GM20431 (cell line): ENCODE measurements around the gene OR6S1.

Experiments used
- in situ Hi-C: fragments of 300-500 bp; cut with MseI, MboI; formaldehyde crosslinking; loops from one replicate; pipeline ENCODE4 v1.15.0; 2020; ENCODE audit warnings: low sequenced_read_pairs; ENCODE audit not compliant: unreplicated experiment

OR6S1 gene, protein sequence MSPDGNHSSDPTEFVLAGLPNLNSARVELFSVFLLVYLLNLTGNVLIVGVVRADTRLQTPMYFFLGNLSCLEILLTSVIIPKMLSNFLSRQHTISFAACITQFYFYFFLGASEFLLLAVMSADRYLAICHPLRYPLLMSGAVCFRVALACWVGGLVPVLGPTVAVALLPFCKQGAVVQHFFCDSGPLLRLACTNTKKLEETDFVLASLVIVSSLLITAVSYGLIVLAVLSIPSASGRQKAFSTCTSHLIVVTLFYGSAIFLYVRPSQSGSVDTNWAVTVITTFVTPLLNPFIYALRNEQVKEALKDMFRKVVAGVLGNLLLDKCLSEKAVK

DNA sequence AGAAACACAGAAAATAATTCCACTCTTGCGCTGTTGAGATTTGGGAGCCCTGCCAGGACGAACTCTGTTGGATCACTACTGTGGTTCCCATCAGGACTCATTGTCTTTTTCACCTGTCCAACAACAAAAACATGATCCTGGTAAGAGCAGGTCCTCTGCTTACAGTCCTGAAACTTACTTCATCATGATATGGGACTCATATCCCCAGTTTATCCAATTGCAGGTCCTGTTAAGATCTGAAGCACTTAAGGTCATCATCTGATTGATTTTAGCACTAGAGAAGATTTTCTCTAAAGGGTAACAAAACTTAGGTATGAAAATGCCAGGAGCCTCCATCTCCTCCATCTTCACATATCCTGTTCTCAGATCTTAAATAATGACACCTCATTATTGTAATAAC is at the start of gene OR6S1:
TSS of gene OR6S1 (minus strand) at position 101 of the 400 bp plus-strand sequence. CDS start at position 101, 0 bp downstream.
- in situ Hi-C loops: no loop called here

GRCh38 chr14:20690848-20691640 is 49.6 kb upstream of the OR6S1 start:
- in situ Hi-C loops: loop anchor here (10.0 kb wide), 1 partner anchor 164 kb away; no protein-coding TSS in a partner anchor

DNA sequence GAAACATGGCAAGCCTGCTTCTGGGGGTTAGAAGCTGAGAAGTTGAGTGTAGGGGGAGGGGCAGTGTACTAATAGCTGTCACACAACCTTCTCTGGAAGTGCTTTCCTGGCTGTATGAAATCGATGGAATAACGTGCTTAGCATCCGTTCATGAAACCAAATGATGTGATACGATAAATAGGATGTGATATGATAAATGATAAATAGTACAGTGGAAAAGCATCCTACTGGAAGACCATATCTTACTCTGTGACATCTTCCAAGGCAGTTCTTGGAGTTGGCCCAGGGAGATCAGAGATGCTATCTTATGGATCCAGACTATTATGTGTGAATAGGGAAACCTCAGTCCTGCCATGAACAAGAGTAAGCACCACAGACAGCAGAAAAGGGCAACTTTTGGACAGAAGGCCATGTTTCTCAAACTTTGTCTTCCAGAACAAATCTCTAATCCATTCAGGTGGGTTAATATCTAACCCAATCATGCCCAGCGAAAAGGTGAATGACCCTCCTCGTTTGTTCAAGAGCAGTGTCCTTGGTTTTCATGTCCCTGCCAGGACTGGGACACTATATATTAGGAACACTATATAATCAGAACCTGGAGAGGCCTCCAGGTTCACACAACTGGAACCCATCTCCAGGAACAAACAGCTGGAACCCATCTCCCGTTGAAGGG is 46.8 kb upstream of the OR6S1 start, which contains the start of gene ANG:
TSS of gene ANG (plus strand) at position 598 of the 673 bp plus-strand sequence. CDS start 4,801 bp downstream, outside the sequence.
- in situ Hi-C loops: loop anchor here (10.0 kb wide), 1 partner anchor 74 kb away; no protein-coding TSS in a partner anchor

GRCh38 chr14:20687362-20688166 is 46.1 kb upstream of the OR6S1 start:
- in situ Hi-C loops: loop anchor here (10.0 kb wide), 1 partner anchor 73 kb away; no protein-coding TSS in a partner anchor

GRCh38 chr14:20686386-20687143 is 45.1 kb upstream of the OR6S1 start:
- in situ Hi-C loops: loop anchor here (10.0 kb wide), 1 partner anchor 72 kb away; no protein-coding TSS in a partner anchor

DNA sequence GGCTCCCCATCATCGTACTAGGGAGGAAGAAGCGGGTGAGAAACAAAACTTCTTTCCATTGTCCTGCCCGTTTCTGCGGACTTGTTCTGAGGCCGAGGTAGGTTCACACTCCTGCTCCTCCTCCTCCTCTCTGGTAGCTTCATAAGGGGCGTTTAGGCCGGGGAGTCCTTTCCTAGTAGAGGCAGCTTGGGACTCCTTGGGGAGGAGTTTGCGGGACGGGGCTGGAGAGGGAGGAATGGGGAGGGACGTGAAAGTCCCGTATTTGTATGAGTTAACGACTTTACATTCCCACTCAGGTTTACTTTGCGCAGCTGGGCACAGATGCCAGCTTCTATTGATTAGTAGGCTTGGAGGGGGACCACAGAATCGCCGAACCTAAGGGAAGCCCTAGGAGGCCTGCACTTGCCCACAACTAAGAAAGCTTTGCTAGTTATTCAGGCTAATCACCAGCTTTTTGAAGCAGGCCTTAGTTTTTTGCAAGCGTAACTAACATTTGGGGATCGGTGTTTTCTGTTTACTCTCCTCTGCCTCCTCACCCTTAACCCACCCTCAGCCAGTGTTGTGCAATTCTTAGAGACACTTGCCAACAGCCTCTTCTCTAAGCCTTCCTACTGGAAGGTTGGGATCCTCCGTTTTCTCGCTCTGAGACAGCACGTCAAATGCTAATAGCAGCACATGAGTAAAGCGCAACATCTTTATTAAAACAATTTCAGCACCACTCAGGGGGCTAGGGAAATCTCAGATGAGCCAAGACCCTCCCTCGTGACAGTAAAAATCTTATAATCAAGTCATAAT is 43.4 kb upstream of the OR6S1 start:
- in situ Hi-C loops: loop anchor here (10.0 kb wide), 1 partner anchor 70 kb away; no protein-coding TSS in a partner anchor

- in situ Hi-C loops: loop anchor here (10.0 kb wide), 1 partner anchor 69 kb away; no protein-coding TSS in a partner anchor
Measured at GRCh38 chr14:20683891-20684661, 42.6 kb upstream of the OR6S1 start, which contains the start of gene RNASE4. Gene RNASE4 (plus strand): TSS chr14:20684560. CDS start chr14:20699372, 14,812 bp downstream.

DNA sequence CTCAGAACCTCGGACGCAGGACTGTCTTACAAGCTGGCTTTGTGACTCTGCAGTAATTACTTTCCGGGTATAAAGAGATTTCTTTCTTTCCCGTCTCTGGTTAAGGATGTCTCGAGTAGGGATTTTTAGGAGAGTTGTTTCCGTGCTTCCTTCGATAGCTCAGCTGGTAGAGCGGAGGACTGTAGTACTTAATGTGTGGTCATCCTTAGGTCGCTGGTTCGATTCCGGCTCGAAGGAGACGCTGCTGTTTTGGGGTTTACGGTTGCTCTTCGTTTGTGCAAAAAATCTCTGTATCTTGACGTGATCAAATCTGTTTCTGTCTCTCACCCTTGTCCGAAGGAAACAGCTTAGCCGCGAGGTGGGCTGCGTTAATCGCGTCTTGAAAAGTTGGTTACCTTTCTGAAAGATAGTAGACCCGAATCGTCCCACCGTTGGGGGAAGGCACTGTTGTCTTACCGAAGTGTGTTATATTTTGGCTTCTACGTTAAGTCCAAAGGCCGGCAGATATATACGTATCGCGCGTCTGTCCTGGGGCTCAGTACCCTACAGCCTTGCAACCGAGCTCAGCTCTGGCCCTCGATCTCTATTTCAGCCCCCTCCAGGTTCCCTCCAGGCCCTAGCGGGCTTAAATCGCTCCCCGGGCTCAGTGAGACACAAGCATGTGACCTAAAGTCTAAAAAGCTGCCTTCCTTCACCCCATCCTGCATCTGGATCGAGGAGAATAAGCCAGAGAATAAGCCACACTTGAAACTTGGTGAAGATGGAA is 41.8 kb upstream of the OR6S1 start:
- in situ Hi-C loops: loop anchor here (10.0 kb wide), 1 partner anchor 69 kb away; no protein-coding TSS in a partner anchor

GRCh38 chr14:20682435-20683124 is 41.1 kb upstream of the OR6S1 start:
- in situ Hi-C loops: loop anchor here (10.0 kb wide), 1 partner anchor 68 kb away; no protein-coding TSS in a partner anchor

- in situ Hi-C loops: loop anchor here (10.0 kb wide), 1 partner anchor 67 kb away; no protein-coding TSS in a partner anchor
Measured at GRCh38 chr14:20682127-20682434, 40.6 kb upstream of the OR6S1 start.

- in situ Hi-C loops: loop anchor here (10.0 kb wide), 1 partner anchor 67 kb away; no protein-coding TSS in a partner anchor
Measured at GRCh38 chr14:20681348-20682126, 40.0 kb upstream of the OR6S1 start.

- in situ Hi-C loops: loop anchor here (10.0 kb wide), 1 partner anchor 66 kb away; no protein-coding TSS in a partner anchor
Measured at GRCh38 chr14:20680843-20681347, 39.4 kb upstream of the OR6S1 start.

DNA sequence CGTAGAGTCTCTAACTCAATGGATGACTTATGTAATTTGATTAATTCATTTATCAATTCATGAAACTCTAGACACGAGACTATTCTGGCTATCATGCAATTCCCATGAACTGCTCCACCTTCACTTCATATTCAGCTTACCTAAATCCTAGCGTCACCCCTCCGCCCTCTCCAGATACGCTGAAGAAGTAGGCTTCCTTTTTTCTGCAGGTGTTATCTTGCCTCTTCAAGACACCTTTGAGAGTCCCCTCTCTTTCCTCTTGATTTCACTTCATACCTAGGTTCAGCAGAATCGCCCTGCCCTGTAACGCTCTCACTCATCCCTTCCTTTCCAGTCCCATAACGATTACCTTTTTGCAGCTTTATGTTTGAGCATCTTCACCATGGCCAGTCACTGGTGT is 38.9 kb upstream of the OR6S1 start:
- in situ Hi-C loops: loop anchor here (10.0 kb wide), 1 partner anchor 66 kb away; no protein-coding TSS in a partner anchor

DNA sequence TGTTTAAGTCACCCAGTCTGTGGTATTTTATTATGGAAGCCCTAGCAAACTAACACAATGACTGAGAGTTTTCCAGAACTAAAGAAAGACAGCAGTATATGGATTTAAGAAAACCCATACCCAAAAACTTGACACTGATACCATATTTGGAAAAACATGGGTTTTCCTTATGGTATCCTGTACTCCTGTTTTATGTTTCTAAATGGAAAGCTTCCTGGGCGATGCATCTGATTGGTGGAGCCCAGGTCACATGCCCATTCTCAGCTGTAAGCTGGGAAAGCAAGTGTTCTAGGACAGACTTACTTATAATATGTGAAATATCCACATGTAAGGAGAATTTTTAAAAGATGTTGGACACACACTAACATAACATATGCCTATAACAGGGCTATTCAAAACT is 38.4 kb upstream of the OR6S1 start:
- in situ Hi-C loops: loop anchor here (10.0 kb wide), 1 partner anchor 65 kb away; no protein-coding TSS in a partner anchor
